Measurements from ENCODE around the gene RHOBTB1. TPM values are rescaled to one million over a fixed set of nuclear protein-coding genes. Genes with fewer than 3 reads are reported as not detected.

RHOBTB1 gene
- total RNA-seq, 1 donor from 2014 or later = 21.5 TPM

DNA sequence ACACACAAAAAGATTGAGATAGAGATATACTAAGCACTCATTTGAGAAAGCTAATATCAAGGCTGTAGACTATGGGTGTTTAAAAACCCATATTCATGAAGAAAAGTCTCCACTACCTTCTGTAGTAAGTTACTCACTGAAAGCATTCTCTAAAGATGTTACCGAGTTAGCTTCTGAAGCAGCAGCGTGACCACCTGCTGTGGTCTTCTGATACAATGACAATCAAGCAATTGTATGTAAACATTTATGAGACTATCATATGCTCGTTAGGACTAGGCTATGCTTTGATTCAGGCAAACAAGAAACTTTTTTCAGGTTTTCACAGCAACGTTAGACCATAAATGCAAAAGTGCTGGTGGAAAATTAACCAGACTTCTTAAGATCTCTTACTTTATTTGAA is 11.2 kb downstream of the RHOBTB1 start:
- peaks cover 5% of the 10 kb centered on the region for H3K9me3 Mint-ChIP-seq
- peaks cover 9% of the 10 kb centered on the region for H3K36me3 Mint-ChIP-seq
- H3K4me1 Mint-ChIP-seq = peaks cover 3% of the 10 kb centered on the region
- Histone ChIP-seq H3K27ac (no peak overlapping the region), H3K9ac (no peak overlapping the region), H3K4me3 (no peak overlapping the region), H3K4me2 (no peak overlapping the region), H4K20me1 (ENCODE audit: low read depth) (no peaks in the 10 kb centered on the region), H3K27me3 (no peaks in the 10 kb centered on the region), H3K36me3 (no peaks in the 10 kb centered on the region), H2AFZ (replicated peaks) (no peak overlapping the region), H3K4me1 (no peaks in the 10 kb centered on the region), H3K9me3 (ENCODE audit: low read depth) (no peaks in the 10 kb centered on the region), H3F3A (ENCODE audit: low read depth) (no peaks in the 10 kb centered on the region), H3K79me2 (ENCODE audit: low read depth) (no peaks in the 10 kb centered on the region)
- H3K27me3 Mint-ChIP-seq (ENCODE audit: insufficient read depth, low read depth) = no peaks in the 10 kb centered on the region
- no peak overlapping the region for H3K27ac Mint-ChIP-seq
- no peak overlapping the region for H3K4me3 Mint-ChIP-seq
- TF ChIP-seq EZH2phosphoT487 (IDR thresholded peaks at IDR 0.05) = no peak
- TF ChIP-seq EZH2 (IDR thresholded peaks at IDR 0.05) = no peak
- TF ChIP-seq, protein P1, sequence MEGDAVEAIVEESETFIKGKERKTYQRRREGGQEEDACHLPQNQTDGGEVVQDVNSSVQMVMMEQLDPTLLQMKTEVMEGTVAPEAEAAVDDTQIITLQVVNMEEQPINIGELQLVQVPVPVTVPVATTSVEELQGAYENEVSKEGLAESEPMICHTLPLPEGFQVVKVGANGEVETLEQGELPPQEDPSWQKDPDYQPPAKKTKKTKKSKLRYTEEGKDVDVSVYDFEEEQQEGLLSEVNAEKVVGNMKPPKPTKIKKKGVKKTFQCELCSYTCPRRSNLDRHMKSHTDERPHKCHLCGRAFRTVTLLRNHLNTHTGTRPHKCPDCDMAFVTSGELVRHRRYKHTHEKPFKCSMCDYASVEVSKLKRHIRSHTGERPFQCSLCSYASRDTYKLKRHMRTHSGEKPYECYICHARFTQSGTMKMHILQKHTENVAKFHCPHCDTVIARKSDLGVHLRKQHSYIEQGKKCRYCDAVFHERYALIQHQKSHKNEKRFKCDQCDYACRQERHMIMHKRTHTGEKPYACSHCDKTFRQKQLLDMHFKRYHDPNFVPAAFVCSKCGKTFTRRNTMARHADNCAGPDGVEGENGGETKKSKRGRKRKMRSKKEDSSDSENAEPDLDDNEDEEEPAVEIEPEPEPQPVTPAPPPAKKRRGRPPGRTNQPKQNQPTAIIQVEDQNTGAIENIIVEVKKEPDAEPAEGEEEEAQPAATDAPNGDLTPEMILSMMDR (IDR thresholded peaks at IDR 0.05) = no peak
- peak; percentile 41 for DNase-seq (ENCODE audit: low spot score)

DNA sequence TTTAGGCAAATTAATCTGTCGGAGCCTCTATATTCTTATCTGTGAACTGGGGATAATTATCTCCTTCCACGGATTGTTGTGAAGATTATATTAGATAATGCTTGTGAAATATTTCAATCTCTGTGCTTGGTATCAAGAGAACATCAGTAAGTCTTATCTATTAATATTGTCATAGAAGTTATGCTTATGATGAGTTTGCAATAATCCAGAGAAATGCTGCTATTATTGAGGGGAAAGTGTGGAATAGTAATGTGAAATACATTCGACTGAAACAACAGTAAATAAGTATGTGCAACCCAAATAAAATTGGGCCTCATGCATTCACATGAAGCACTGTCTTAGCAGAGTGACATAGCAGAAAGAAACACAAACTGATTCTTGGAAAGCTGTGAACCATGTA is 13.7 kb downstream of the RHOBTB1 start:
- no peak overlapping the region for H3K27ac ChIP-seq
- no peaks in the 10 kb centered on the region for H4K20me1 ChIP-seq (ENCODE audit: low read depth)
- Mint-ChIP-seq H3K4me1 (peaks cover 3% of the 10 kb centered on the region), H3K9me3 (peaks cover 16% of the 10 kb centered on the region), H3K4me3 (no peak overlapping the region), H3K36me3 (peaks cover 17% of the 10 kb centered on the region), H3K27me3 (ENCODE audit: insufficient read depth, low read depth) (no peaks in the 10 kb centered on the region), H3K27ac (no peak overlapping the region)
- H3K36me3 ChIP-seq = no peaks in the 10 kb centered on the region
- no peaks in the 10 kb centered on the region for H3K79me2 ChIP-seq (ENCODE audit: low read depth)
- no peaks in the 10 kb centered on the region for H3K9me3 ChIP-seq (ENCODE audit: low read depth)
- H3K4me3 ChIP-seq = no peak overlapping the region
- H2AFZ ChIP-seq (replicated peaks) = no peak overlapping the region
- no peak overlapping the region for H3K9ac ChIP-seq
- no peak for DNase-seq (ENCODE audit: low spot score)
- no peaks in the 10 kb centered on the region for H3F3A ChIP-seq (ENCODE audit: low read depth)
- H3K27me3 ChIP-seq = no peaks in the 10 kb centered on the region
- no peak for TF ChIP-seq EZH2 (IDR thresholded peaks at IDR 0.05)
- TF ChIP-seq, protein P1 (IDR thresholded peaks at IDR 0.05) = no peak
- no peak for TF ChIP-seq EZH2phosphoT487 (IDR thresholded peaks at IDR 0.05)
- no peaks in the 10 kb centered on the region for H3K4me1 ChIP-seq
- no peak overlapping the region for H3K4me2 ChIP-seq

DNA sequence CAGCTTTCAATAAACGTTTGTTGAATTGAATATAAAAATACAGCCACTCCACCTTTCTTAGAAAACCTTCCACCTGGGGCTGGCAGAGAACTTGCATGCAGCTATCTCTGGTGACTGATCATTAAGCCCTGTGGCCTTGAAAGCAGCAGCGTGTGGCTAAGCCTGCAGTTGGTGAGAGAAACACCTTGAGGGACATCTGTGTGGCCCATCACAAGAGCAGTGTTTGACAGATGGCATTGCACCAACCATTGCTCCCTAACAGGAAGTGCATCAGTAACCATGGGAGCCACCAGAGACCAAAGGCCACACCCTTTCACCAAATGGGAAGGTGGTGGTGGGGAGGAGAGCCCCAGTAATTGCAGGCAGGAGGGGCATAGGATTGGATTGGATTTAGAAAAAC is 22.4 kb downstream of the RHOBTB1 start:
- Mint-ChIP-seq H3K27me3 (ENCODE audit: insufficient read depth, low read depth) (no peaks in the 10 kb centered on the region), H3K4me3 (no peak overlapping the region), H3K27ac (no peak overlapping the region), H3K4me1 (no peaks in the 10 kb centered on the region), H3K36me3 (peaks cover 13% of the 10 kb centered on the region), H3K9me3 (peaks cover 21% of the 10 kb centered on the region)
- Histone ChIP-seq H3K4me2 (no peak overlapping the region), H3F3A (ENCODE audit: low read depth) (no peaks in the 10 kb centered on the region), H3K9me3 (ENCODE audit: low read depth) (no peaks in the 10 kb centered on the region), H3K27me3 (no peaks in the 10 kb centered on the region), H3K27ac (no peak overlapping the region), H3K4me3 (no peak overlapping the region), H4K20me1 (ENCODE audit: low read depth) (no peaks in the 10 kb centered on the region), H3K9ac (no peak overlapping the region), H3K4me1 (no peaks in the 10 kb centered on the region), H2AFZ (replicated peaks) (no peak overlapping the region), H3K79me2 (ENCODE audit: low read depth) (no peaks in the 10 kb centered on the region), H3K36me3 (no peaks in the 10 kb centered on the region)
- TF ChIP-seq EZH2 (IDR thresholded peaks at IDR 0.05) = no peak
- TF ChIP-seq, protein P1 (IDR thresholded peaks at IDR 0.05) = no peak
- no peak for TF ChIP-seq EZH2phosphoT487 (IDR thresholded peaks at IDR 0.05)
- DNase-seq (ENCODE audit: low spot score) = no peak
